IMR-90 (cell line): ENCODE results near the gene TMEM120A. TPM values are rescaled to one million over a fixed set of nuclear protein-coding genes. Genes with fewer than 3 reads are reported as not detected.

ENCODE experiments used
- ATAC-seq: fragments of 200-7000 bp; cut with Tn5 transposase; 2 replicates; pipeline ENCODE4 v1.9.1; 2020; ENCODE audit warnings: low read depth, mild to moderate bottlenecking, moderate library complexity
- BruUV-seq: library from RNA; stranded (reverse); fragments of 400-500 nt; replicated peaks from 2 replicates; lab custom pipeline; 2021; lab: Mats Ljungman, UMichigan
- CTCF ChIA-PET: fragments of 300-600 bp; formaldehyde crosslinking; extraction: SDS; loops from one replicate; lab custom pipeline; 2021; ENCODE audit warnings: antibody characterized with exemption; lab: Yijun Ruan, JAX
- POLR2A ChIA-PET: fragments of 300-600 bp; sonication (Branson Sonifier 250); formaldehyde crosslinking; loops from one replicate; lab custom pipeline; 2022; ENCODE audit warnings: antibody characterized with exemption; ENCODE audit not compliant: unreplicated experiment; lab: Charles Lee
- DNase-seq: peaks from one replicate; pipeline ENCODE4 v3.0.0; 2013
- H2AFZ ChIP-seq: replicated peaks from 2 replicates; pipeline ENCODE3; 2013; ENCODE audit warnings: low read length, mild to moderate bottlenecking; ENCODE audit not compliant: poor library complexity
- H2AK5ac ChIP-seq: 2 replicates; pipeline ENCODE4 v1.6.1; 2013; ENCODE audit warnings: low read depth, low read length, inconsistent platforms
- H2AK9ac ChIP-seq: replicated peaks from 2 replicates; pipeline ENCODE3; 2013; ENCODE audit warnings: mild to moderate bottlenecking, low read depth, low read length, moderate library complexity; ENCODE audit not compliant: poor library complexity
- H2BK120ac ChIP-seq: 2 replicates; pipeline ENCODE4 v1.6.1; 2013; ENCODE audit warnings: low read depth, low read length, inconsistent platforms
- H2BK15ac ChIP-seq: 3 replicates; pipeline ENCODE4 v1.6.1; 2013; ENCODE audit warnings: low read depth, low read length, inconsistent platforms
- H2BK20ac ChIP-seq: 2 replicates; pipeline ENCODE4 v1.6.1; 2013; ENCODE audit warnings: low read depth, mild to moderate bottlenecking, inconsistent platforms, low read length, moderate library complexity
- H2BK5ac ChIP-seq: 2 replicates; pipeline ENCODE4 v1.6.1; 2013; ENCODE audit warnings: mild to moderate bottlenecking, low read depth, low read length, inconsistent platforms; ENCODE audit not compliant: poor library complexity, severe bottlenecking
- H3K14ac ChIP-seq: replicated peaks from 2 replicates; pipeline ENCODE4 v1.6.1; 2013; ENCODE audit warnings: low read depth, low read length, inconsistent platforms
- H3K18ac ChIP-seq: 2 replicates; pipeline ENCODE4 v1.6.1; 2013; ENCODE audit warnings: low read depth, low read length, control low read depth
- H3K23ac ChIP-seq: 2 replicates; pipeline ENCODE4 v1.6.1; 2013; ENCODE audit warnings: low read depth, low read length, inconsistent platforms
- H3K27ac ChIP-seq: 2 replicates; pipeline ENCODE4 v1.5.1; 2013; ENCODE audit warnings: mild to moderate bottlenecking, control low read depth, low read length; ENCODE audit not compliant: insufficient read depth
- H3K27me3 ChIP-seq: 2 replicates; pipeline ENCODE4 v1.6.1; 2013; ENCODE audit warnings: low read length; ENCODE audit not compliant: control insufficient read depth, insufficient read depth
- H3K36me3 ChIP-seq: 2 replicates; pipeline ENCODE4 v1.6.1; 2013; ENCODE audit warnings: low read length, mixed read lengths; ENCODE audit not compliant: control insufficient read depth, insufficient read depth
- H3K4ac ChIP-seq: 2 replicates; pipeline ENCODE4 v1.6.1; 2013; ENCODE audit warnings: low read depth, low read length, inconsistent platforms
- H3K4me1 ChIP-seq: 2 replicates; pipeline ENCODE4 v1.6.1; 2013; ENCODE audit warnings: low read length, mixed read lengths; ENCODE audit not compliant: control insufficient read depth, insufficient read depth
- H3K4me2 ChIP-seq: 2 replicates; pipeline ENCODE4 v1.6.1; 2013; ENCODE audit warnings: low read depth, mild to moderate bottlenecking, control low read depth, low read length, moderate library complexity
- H3K4me3 ChIP-seq: 2 replicates; pipeline ENCODE4 v1.5.1; 2013; ENCODE audit warnings: low read depth, mild to moderate bottlenecking, control low read depth, low read length, moderate library complexity; ENCODE audit not compliant: insufficient read depth
- H3K56ac ChIP-seq: 2 replicates; pipeline ENCODE4 v1.6.1; 2013; ENCODE audit warnings: low read length, inconsistent platforms; ENCODE audit not compliant: insufficient read depth; ENCODE audit errors: extremely low read depth
- H3K79me1 ChIP-seq, 2 experiments: 2 replicates each; pipeline ENCODE4 v1.6.1; 2013; ENCODE audit warnings: low read length in 2 of 2, inconsistent platforms in 1 of 2, low read depth in 1 of 2
- H3K9ac ChIP-seq: 2 replicates; pipeline ENCODE4 v1.6.1; 2013; ENCODE audit warnings: low read depth, low read length, control low read depth
- H3K9me1 ChIP-seq: 2 replicates; pipeline ENCODE4 v1.6.1; 2013; ENCODE audit warnings: low read length, inconsistent platforms; ENCODE audit not compliant: insufficient read depth
- H3K9me3 ChIP-seq: 2 replicates; pipeline ENCODE4 v1.6.1; 2013; ENCODE audit warnings: low read length; ENCODE audit not compliant: control insufficient read depth, insufficient read depth
- H4K20me1 ChIP-seq: 2 replicates; pipeline ENCODE4 v1.6.1; 2013; ENCODE audit warnings: low read length, inconsistent platforms; ENCODE audit not compliant: insufficient read depth
- H4K5ac ChIP-seq: 2 replicates; pipeline ENCODE4 v1.6.1; 2013; ENCODE audit warnings: mild to moderate bottlenecking, low read depth, low read length, control low read depth
- H4K8ac ChIP-seq, 2 experiments: 2 replicates each; pipeline ENCODE4 v1.6.1; 2013; ENCODE audit warnings: low read depth in 2 of 2, low read length in 2 of 2, control low read depth in 1 of 2, inconsistent platforms in 1 of 2
- H4K91ac ChIP-seq: 2 replicates; pipeline ENCODE4 v1.6.1; 2013; ENCODE audit warnings: low read depth, low read length, inconsistent platforms; ENCODE audit not compliant: insufficient read depth
- BHLHE40 ChIP-seq: fragments of 150-350 bp; IDR thresholded peaks from 2 replicates; pipeline ENCODE4 v1.6.1; 2016; ENCODE audit warnings: mild to moderate bottlenecking, low read depth, low read length
- CEBPB ChIP-seq: IDR thresholded peaks from 2 replicates; pipeline ENCODE4 v1.6.1; 2012; ENCODE audit warnings: low read depth, low read length, improper control_type of control experiment
- CHD1 ChIP-seq: IDR thresholded peaks from 2 replicates; pipeline ENCODE4 v1.6.1; 2012; ENCODE audit warnings: low read depth, low read length, improper control_type of control experiment
- CTCF ChIP-seq: conservative IDR thresholded peaks from 2 replicates; pipeline ENCODE4 v1.5.1; 2012; ENCODE audit warnings: mild to moderate bottlenecking, low read depth, low read length, improper control_type of control experiment
- FOS ChIP-seq: fragments of 150-350 bp; IDR thresholded peaks from 2 replicates; pipeline ENCODE4 v1.6.1; 2016; ENCODE audit warnings: low read depth, low read length
- MAFK ChIP-seq: IDR thresholded peaks from 2 replicates; pipeline ENCODE4 v1.6.1; 2012; ENCODE audit warnings: low read depth, low read length, improper control_type of control experiment
- MAZ ChIP-seq: IDR thresholded peaks from 2 replicates; pipeline ENCODE4 v1.6.1; 2012; ENCODE audit warnings: low read depth, mild to moderate bottlenecking, low read length, improper control_type of control experiment, moderate library complexity, borderline replicate concordance
- MXI1 ChIP-seq: IDR thresholded peaks from 2 replicates; pipeline ENCODE4 v1.6.1; 2012; ENCODE audit warnings: low read depth, mild to moderate bottlenecking, low read length, moderate library complexity, borderline replicate concordance
- NFE2L2 ChIP-seq: fragments of 150-350 bp; IDR thresholded peaks from 2 replicates; pipeline ENCODE4 v1.6.1; 2016; ENCODE audit warnings: low read depth, mild to moderate bottlenecking, low read length
- POLR2A ChIP-seq: IDR thresholded peaks from 2 replicates; pipeline ENCODE4 v1.6.1; 2012; ENCODE audit warnings: mild to moderate bottlenecking, low read depth, low read length
- RAD21 ChIP-seq: IDR thresholded peaks from 2 replicates; pipeline ENCODE4 v1.6.1; 2012; ENCODE audit warnings: low read length, improper control_type of control experiment
- RCOR1 ChIP-seq: IDR thresholded peaks from 2 replicates; pipeline ENCODE4 v1.6.1; 2012; ENCODE audit warnings: mild to moderate bottlenecking, low read length, improper control_type of control experiment; ENCODE audit not compliant: insufficient replicate concordance
- RFX5 ChIP-seq: IDR thresholded peaks from 2 replicates; pipeline ENCODE4 v1.8.0; 2012; ENCODE audit warnings: low read depth, mild to moderate bottlenecking, low read length, moderate library complexity
- SMC3 ChIP-seq: fragments of 150-350 bp; IDR thresholded peaks from 2 replicates; pipeline ENCODE4 v1.6.1; 2016; ENCODE audit warnings: low read depth, mild to moderate bottlenecking, antibody characterized with exemption, low read length, moderate library complexity
- WGBS, 2 experiments: methylation state at CpG; one replicate each; pipeline versions ENCODE4 v1.1.5 to v1.1.7; 2013; ENCODE audit warnings: missing lambda C conversion rate in 2 of 2; ENCODE audit not compliant: insufficient read length in 1 of 2; ENCODE audit errors: extremely low coverage in 2 of 2; 5-methylcytosine and 5-hydroxymethylcytosine counted together
- dilution Hi-C: fragments of 300-500 bp; cut with HindIII; formaldehyde crosslinking; loops from one replicate; pipeline ENCODE4 v1.14.3; 2018; ENCODE audit warnings: low sequenced_read_pairs; ENCODE audit not compliant: unreplicated experiment
- in situ Hi-C: fragments of 300-500 bp; cut with MboI; formaldehyde crosslinking; loops from 3 replicates; pipeline ENCODE4 v1.14.3; 2019; ENCODE audit warnings: low sequenced_read_pairs, inconsistent platforms, mixed read lengths
- intact Hi-C: fragments of 100-400 bp; cut with micrococcal nuclease; formaldehyde crosslinking; loops from 2 replicates; pipeline ENCODE4 v1.10.0; 2022
- polyA plus RNA-seq, 3 experiments: library from polyadenylated mRNA; depleted of rRNA; stranded (reverse); fragments of >200 nt; gene quantifications; 2 replicates each; pipeline ENCODE4 v1.2.3, GENCODE V29; 2012; ENCODE audit warnings: low replicate concordance in 1 of 3
- total RNA-seq: library from RNA; depleted of rRNA; stranded (reverse); fragments of >200 nt; gene quantifications from 2 replicates; pipeline ENCODE4 v1.2.3, GENCODE V29; 2012
- TF ChIP-seq, protein P1 (sequence below): fragments of 150-350 bp; IDR thresholded peaks from 2 replicates; pipeline ENCODE4 v1.6.1; 2016; ENCODE audit warnings: low read depth, mild to moderate bottlenecking, low read length, moderate library complexity, borderline replicate concordance
- TF ChIP-seq, protein P2 (sequence below): fragments of 150-350 bp; IDR thresholded peaks from 2 replicates; pipeline ENCODE4 v1.6.1; 2017; ENCODE audit warnings: mild to moderate bottlenecking, antibody characterized with exemption, low read length, low read depth

TMEM120A gene
- total and polyA plus RNA-seq, 2 of the 4 experiments (the other 2 are of a cell fraction) = 32.1 to 39.3 TPM

GRCh38 chr7:76000566-76000965, 6.2 kb upstream of the TMEM120A start:
- no peaks in the 10 kb centered on the region for H3K9me3 ChIP-seq
- no peak overlapping the region for H3K27ac ChIP-seq
- peaks cover 4% of the 10 kb centered on the region; the same call in 1 of the 2 replicates for H3K9me1 ChIP-seq
- H3K18ac ChIP-seq = no peak overlapping the region
- no peak overlapping the region for H2BK120ac ChIP-seq
- intact Hi-C loops = no loop called here
- no peak for ATAC-seq
- CTCF ChIA-PET = no interaction called here
- DNase-seq = no peak
- H3K27me3 ChIP-seq = no peaks in the 10 kb centered on the region
- WGBS, 2 experiments = 94% methylated on average over 9 of the region's 11 CpGs; no CpG with 5 or more reads in 1 of the 2 experiments
- no peaks in the 10 kb centered on the region for H3K79me1 ChIP-seq
- POLR2A ChIA-PET = no interaction called here
- no peaks in the 10 kb centered on the region for H3K4me1 ChIP-seq
- no peak overlapping the region for H3K9ac ChIP-seq
- in situ Hi-C loops = no loop called here
- dilution Hi-C loops = no loop called here
- H3K4ac ChIP-seq = no peak overlapping the region
- H3K36me3 ChIP-seq = peaks cover 34% of the 10 kb centered on the region
- H3K4me3 ChIP-seq = no peak overlapping the region
- no peak overlapping the region for H2AK9ac ChIP-seq
- TF ChIP-seq MAZ (no peak), BHLHE40 (no peak), NFE2L2 (no peak), RFX5 (no peak), POLR2A (no peak), CTCF (no peak), RCOR1 (no peak), MXI1 (no peak), CHD1 (no peak), CEBPB (no peak), FOS (no peak), RAD21 (no peak), MAFK (no peak), SMC3 (no peak)
- TF ChIP-seq, protein P1, sequence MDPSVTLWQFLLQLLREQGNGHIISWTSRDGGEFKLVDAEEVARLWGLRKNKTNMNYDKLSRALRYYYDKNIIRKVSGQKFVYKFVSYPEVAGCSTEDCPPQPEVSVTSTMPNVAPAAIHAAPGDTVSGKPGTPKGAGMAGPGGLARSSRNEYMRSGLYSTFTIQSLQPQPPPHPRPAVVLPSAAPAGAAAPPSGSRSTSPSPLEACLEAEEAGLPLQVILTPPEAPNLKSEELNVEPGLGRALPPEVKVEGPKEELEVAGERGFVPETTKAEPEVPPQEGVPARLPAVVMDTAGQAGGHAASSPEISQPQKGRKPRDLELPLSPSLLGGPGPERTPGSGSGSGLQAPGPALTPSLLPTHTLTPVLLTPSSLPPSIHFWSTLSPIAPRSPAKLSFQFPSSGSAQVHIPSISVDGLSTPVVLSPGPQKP = no peak
- TF ChIP-seq, protein P2, sequence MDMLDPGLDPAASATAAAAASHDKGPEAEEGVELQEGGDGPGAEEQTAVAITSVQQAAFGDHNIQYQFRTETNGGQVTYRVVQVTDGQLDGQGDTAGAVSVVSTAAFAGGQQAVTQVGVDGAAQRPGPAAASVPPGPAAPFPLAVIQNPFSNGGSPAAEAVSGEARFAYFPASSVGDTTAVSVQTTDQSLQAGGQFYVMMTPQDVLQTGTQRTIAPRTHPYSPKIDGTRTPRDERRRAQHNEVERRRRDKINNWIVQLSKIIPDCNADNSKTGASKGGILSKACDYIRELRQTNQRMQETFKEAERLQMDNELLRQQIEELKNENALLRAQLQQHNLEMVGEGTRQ = no peak
- no peak overlapping the region for H2AK5ac ChIP-seq
- no peak overlapping the region for H4K8ac ChIP-seq
- H3K56ac ChIP-seq = no peak overlapping the region
- 0 out of 2 replicates have a peak, but pooled peaks cover 3% of the 10 kb centered on the region for H4K20me1 ChIP-seq
- no peak overlapping the region for H2BK5ac ChIP-seq
- no peak overlapping the region for H2BK20ac ChIP-seq
- no peak overlapping the region for H2BK15ac ChIP-seq
- no peak overlapping the region for H4K5ac ChIP-seq
- no peak overlapping the region for H3K14ac ChIP-seq
- no peak overlapping the region for H3K4me2 ChIP-seq
- H3K23ac ChIP-seq = no peak overlapping the region
- BruUV-seq = no TSS peak
- no peak overlapping the region for H2AFZ ChIP-seq
- no peak overlapping the region for H4K91ac ChIP-seq
